HepG2 (cell line): ENCODE data around the gene UNC93A. TPM values are rescaled to one million over a fixed set of nuclear protein-coding genes. Genes with fewer than 3 reads are reported as not detected.

Experiments used
- ATAC-seq: fragments of 200-7000 bp; cut with Tn5 transposase; 3 replicates; pipeline ENCODE4 v1.9.1; 2020; ENCODE audit warnings: mild to moderate bottlenecking, moderate library complexity
- BruUV-seq: library from RNA; stranded (reverse); fragments of 400-500 nt; replicated peaks from 2 replicates; lab custom pipeline; 2021; lab: Mats Ljungman, UMichigan
- CTCF ChIA-PET: fragments of 300-600 bp; formaldehyde crosslinking; extraction: SDS; loops from one replicate; lab custom pipeline; 2021; ENCODE audit warnings: low total read pairs, inconsistent platforms, low intra/inter-chr PET ratio; lab: Yijun Ruan, JAX
- POLR2A ChIA-PET: fragments of 350-600 bp; sonication (Branson Sonifier 250); formaldehyde crosslinking; loops from one replicate; lab custom pipeline; 2020; ENCODE audit warnings: antibody characterized with exemption, inconsistent platforms; lab: Yijun Ruan, JAX
- DNase-seq: peaks from one replicate; pipeline ENCODE4 v3.0.0-alpha.2; 2015; ENCODE audit warnings: low spot score
- FAIRE-seq: peaks from 3 replicates; lab custom pipeline; 2011; peaks lifted over from hg19 to GRCh38; lab: Jason Lieb, UNC
- H2AFZ ChIP-seq: one replicate; pipeline ENCODE4 v1.6.1; 2011; ENCODE audit warnings: low read length, inconsistent platforms
- H3K27ac ChIP-seq: fragments of 300-600 bp; 3 replicates; pipeline ENCODE4 v1.8.0; 2011; ENCODE audit warnings: mixed run types, mild to moderate bottlenecking, mixed read lengths, low read length, inconsistent platforms; ENCODE audit not compliant: insufficient read depth; ENCODE audit errors: extremely low read length
- H3K27me3 ChIP-seq, 2 experiments: fragments of 200-600 bp in 1 of 2; 2 replicates in 1 of 2; 3 replicates in 1 of 2; pipeline versions ENCODE4 v1.6.0 to v1.8.0; 2011; ENCODE audit warnings: low read length in 2 of 2, mild to moderate bottlenecking in 2 of 2, moderate library complexity in 2 of 2, inconsistent platforms in 1 of 2; ENCODE audit not compliant: insufficient read depth in 2 of 2, control insufficient read depth in 1 of 2
- H3K36me3 ChIP-seq, 2 experiments: fragments of 200-600 bp in 1 of 2; replicated peaks in 1 of 2; 2 replicates in 1 of 2; 3 replicates in 1 of 2; pipeline versions ENCODE4 v1.5.1 to v1.8.0; 2011; ENCODE audit warnings: low read length in 2 of 2, inconsistent platforms in 1 of 2; ENCODE audit not compliant: insufficient read depth in 2 of 2, control insufficient read depth in 1 of 2
- H3K4me1 ChIP-seq: 2 replicates; pipeline ENCODE4 v1.5.1; 2012; ENCODE audit warnings: low read length, inconsistent platforms; ENCODE audit not compliant: insufficient read depth
- H3K4me2 ChIP-seq: 2 replicates; pipeline ENCODE4 v1.6.0; 2011; ENCODE audit warnings: low read depth, low read length, inconsistent platforms
- H3K4me3 ChIP-seq, 3 experiments: fragments of 200-600 bp in 1 of 3; sonication (generic), shearing (Covaris generic) in 1 of 3; replicated peaks in 1 of 3; 2 replicates each; pipeline ENCODE4 v1.5.1; 2011 to 2016; ENCODE audit warnings: low read length in 3 of 3, inconsistent platforms in 2 of 3, low read depth in 2 of 3, mild to moderate bottlenecking in 2 of 3, control low read depth in 1 of 3, mixed read lengths in 1 of 3; ENCODE audit not compliant: insufficient read depth in 1 of 3
- H3K79me2 ChIP-seq: one replicate; pipeline ENCODE4 v1.6.1; 2011; ENCODE audit warnings: low read length, inconsistent platforms; ENCODE audit not compliant: insufficient read depth
- H3K9ac ChIP-seq: 2 replicates; pipeline ENCODE4 v1.6.0; 2011; ENCODE audit warnings: mild to moderate bottlenecking, low read depth, low read length, inconsistent platforms; ENCODE audit not compliant: insufficient read depth
- H3K9me3 ChIP-seq: 2 replicates; pipeline ENCODE4 v1.5.1; 2012; ENCODE audit warnings: mild to moderate bottlenecking, low read length
- H4K20me1 ChIP-seq: 2 replicates; pipeline ENCODE4 v1.6.0; 2011; ENCODE audit warnings: inconsistent platforms, mild to moderate bottlenecking, low read length, moderate library complexity; ENCODE audit not compliant: insufficient read depth
- ARID5B ChIP-seq: IDR thresholded peaks from 2 replicates; pipeline ENCODE4 v1.4.0; 2020; ENCODE audit warnings: mild to moderate bottlenecking, missing genetic modification reagents
- ATF7-NPFF ChIP-seq: sonication (generic); formaldehyde crosslinking; IDR thresholded peaks from 2 replicates; pipeline ENCODE4 v1.8.1; 2023; ENCODE audit warnings: mild to moderate bottlenecking, low read depth, missing genetic modification reagents, moderate library complexity
- DMTF1 ChIP-seq: sonication (generic); formaldehyde crosslinking; IDR thresholded peaks from 2 replicates; pipeline ENCODE4 v1.4.0; 2020; ENCODE audit warnings: mild to moderate bottlenecking, missing genetic modification reagents
- HIC2 ChIP-seq: sonication (generic); formaldehyde crosslinking; IDR thresholded peaks from 2 replicates; pipeline ENCODE4 v1.9.0; 2022; ENCODE audit warnings: low read depth, missing genetic modification reagents
- HNF4A ChIP-seq: sonication (generic); formaldehyde crosslinking; IDR thresholded peaks from 2 replicates; pipeline ENCODE4 v1.4.0; 2020; ENCODE audit warnings: missing genetic modification reagents
- NCOA5 ChIP-seq: sonication (generic); formaldehyde crosslinking; IDR thresholded peaks from 2 replicates; pipeline ENCODE4 v1.4.0; 2020; ENCODE audit warnings: missing genetic modification reagents
- NR2F2 ChIP-seq: IDR thresholded peaks from 2 replicates; pipeline ENCODE4 v1.6.1; 2012; ENCODE audit warnings: low read depth, inconsistent platforms, borderline replicate concordance
- RBAK ChIP-seq: sonication (generic); formaldehyde crosslinking; IDR thresholded peaks from 2 replicates; pipeline ENCODE4 v1.5.1; 2020; ENCODE audit warnings: mild to moderate bottlenecking, missing genetic modification reagents
- RBFOX2 ChIP-seq: fragments of 200-400 bp; formaldehyde crosslinking; IDR thresholded peaks from 2 replicates; pipeline ENCODE4 v1.6.1; 2017; ENCODE audit warnings: low read depth, mild to moderate bottlenecking, low read length
- SPEN ChIP-seq: sonication (generic); formaldehyde crosslinking; IDR thresholded peaks from 2 replicates; pipeline ENCODE4 v1.5.1; 2020; ENCODE audit warnings: low read depth, mild to moderate bottlenecking, missing genetic modification reagents
- TFDP1 ChIP-seq: IDR thresholded peaks from 2 replicates; pipeline ENCODE4 v1.6.1; 2016; ENCODE audit warnings: missing compliant biosample characterization, missing genetic modification reagents, borderline replicate concordance
- ZBTB38 ChIP-seq: sonication (generic); formaldehyde crosslinking; IDR thresholded peaks from 2 replicates; pipeline ENCODE4 v1.5.1; 2020; ENCODE audit warnings: mild to moderate bottlenecking, missing genetic modification reagents
- ZFX ChIP-seq: sonication (generic); formaldehyde crosslinking; IDR thresholded peaks from 2 replicates; pipeline ENCODE4 v1.4.0; 2020; ENCODE audit warnings: mild to moderate bottlenecking, low read depth, missing genetic modification reagents, moderate library complexity
- ZMYM3 ChIP-seq: sonication (generic); formaldehyde crosslinking; IDR thresholded peaks from 2 replicates; pipeline ENCODE4 v1.5.1; 2020; ENCODE audit warnings: mild to moderate bottlenecking, missing genetic modification reagents
- ZNF235 ChIP-seq: sonication (generic); formaldehyde crosslinking; IDR thresholded peaks from 2 replicates; pipeline ENCODE4 v1.8.1; 2023; ENCODE audit warnings: mild to moderate bottlenecking, missing genetic modification reagents, borderline replicate concordance
- WGBS: methylation state at CpG from one replicate; pipeline ENCODE4 v1.1.6; 2017; ENCODE audit warnings: low lambda C conversion rate; 5-methylcytosine and 5-hydroxymethylcytosine counted together
- in situ Hi-C: cut with HindIII; loops from 2 replicates; pipeline ENCODE4 v1.10.0; 2017; ENCODE audit warnings: low pct_unique_long_range_greater_than_20kb; ENCODE audit not compliant: extremely low pct_ligation_motif_present
- intact Hi-C: fragments of 100-400 bp; cut with micrococcal nuclease; formaldehyde crosslinking; loops from one replicate; pipeline ENCODE4 v1.10.0; 2022; ENCODE audit not compliant: unreplicated experiment
- polyA plus RNA-seq, 8 experiments: library from polyadenylated mRNA; depleted of rRNA in 3 of 8; stranded (reverse) in 7 of 8; unstranded in 1 of 8; fragments of >200 nt; fragmentation: Illumina TruSeq in 4 of 8; extraction: Trizol in 4 of 8; gene quantifications; 2 replicates each; pipeline versions ENCODE4 v1.2.1 to v1.2.3, GENCODE V29; 2011 to 2016; ENCODE audit warnings: low read depth in 4 of 8, missing spikeins in 1 of 8, mixed read lengths in 1 of 8; ENCODE audit not compliant: insufficient read depth in 1 of 8
- total RNA-seq, 5 experiments: library from RNA; depleted of rRNA; stranded (reverse); fragments of >200 nt; fragmentation: Illumina TruSeq; extraction: Trizol; gene quantifications; 2 replicates each; pipeline ENCODE4 v1.2.3, GENCODE V29; 2016; ENCODE audit warnings: low read depth in 1 of 5

The UNC93A gene
- total and polyA plus RNA-seq, 2 of the 13 experiments (the other 11 are each of a cell fraction or from before 2014, with no cell fraction given): 11.0 to 42.7 TPM

GRCh38 chr6:167275001-167275400 lies 16.1 kb upstream of the UNC93A start (continued):
- TF ChIP-seq HNF4A (CRISPR knock-in tag) (no peak), RBFOX2 (no peak), NR2F2 (no peak), ZNF235 (CRISPR knock-in tag) (no peak), ATF7-NPFF (CRISPR knock-in tag) (no peak)
- TF ChIP-seq, all 625 proteins: peak for 0

- ATAC-seq (no peak), FAIRE-seq (no peak), DNase-seq (no peak)
- TF ChIP-seq ZBTB38 (CRISPR knock-in tag) (no peak), ZFX (CRISPR knock-in tag) (no peak), RBAK (CRISPR knock-in tag) (no peak), HIC2 (no peak), SPEN (CRISPR knock-in tag) (no peak), NCOA5 (CRISPR knock-in tag) (no peak), DMTF1 (CRISPR knock-in tag) (no peak), TFDP1 (CRISPR knock-in tag) (no peak), RBFOX2 (no peak), ARID5B (CRISPR knock-in tag) (no peak), ZMYM3 (CRISPR knock-in tag) (no peak)
- WGBS: 97% methylated on average over 4 of the region's 4 CpGs
- ChIA-PET CTCF (no interaction called here), POLR2A (no interaction called here)
- no peaks in the 10 kb centered on the region for H3K79me2 ChIP-seq
- peaks cover 67% of the 10 kb centered on the region for H3K4me1 ChIP-seq
- in situ Hi-C loops (no loop called here), intact Hi-C loops (no loop called here)
- H2AFZ ChIP-seq: no peak overlapping the region
- H3K36me3 ChIP-seq: no peaks in the 10 kb centered on the region
- H3K27me3 ChIP-seq: no peaks in the 10 kb centered on the region
- H4K20me1 ChIP-seq: no peaks in the 10 kb centered on the region
- no peak overlapping the region for H3K9ac ChIP-seq
- H3K27ac ChIP-seq: no peak overlapping the region
- no TSS peak for BruUV-seq
- H3K4me3 ChIP-seq: no peak overlapping the region
- no peak overlapping the region for H3K4me2 ChIP-seq
- H3K9me3 ChIP-seq: no peaks in the 10 kb centered on the region
These were observed 15.7 kb upstream of the UNC93A start for GRCh38 chr6:167275436-167275835.
